HG02981 (cell line): ENCODE results near the gene UQCC5.

Experiments used
- ATAC-seq: cut with Tn5 transposase; IDR thresholded peaks from one replicate; pipeline ENCODE4 v1.9.1; 2021; ENCODE audit warnings: mild to moderate bottlenecking, moderate library complexity; ENCODE audit not compliant: unreplicated experiment

The UQCC5 gene

DNA sequence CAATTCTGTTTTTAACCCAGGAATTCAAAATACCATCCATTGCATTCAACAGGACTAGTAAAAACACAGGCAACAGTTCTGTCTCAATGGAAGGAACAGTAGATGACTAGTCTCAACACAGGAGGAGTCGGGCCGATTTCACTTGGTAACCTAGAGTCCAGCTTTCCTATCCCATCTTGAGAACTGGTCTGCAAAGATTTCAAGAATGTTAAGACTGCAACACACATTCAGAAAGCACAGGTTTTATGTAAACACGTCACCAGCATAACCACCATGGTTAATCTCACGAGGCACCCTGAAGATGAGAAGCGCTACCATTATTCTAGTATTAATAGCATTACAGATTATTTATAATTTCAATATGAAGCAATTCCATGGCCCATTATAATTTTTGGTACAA, 22.0 kb downstream of the UQCC5 start:
- no peak for ATAC-seq

DNA sequence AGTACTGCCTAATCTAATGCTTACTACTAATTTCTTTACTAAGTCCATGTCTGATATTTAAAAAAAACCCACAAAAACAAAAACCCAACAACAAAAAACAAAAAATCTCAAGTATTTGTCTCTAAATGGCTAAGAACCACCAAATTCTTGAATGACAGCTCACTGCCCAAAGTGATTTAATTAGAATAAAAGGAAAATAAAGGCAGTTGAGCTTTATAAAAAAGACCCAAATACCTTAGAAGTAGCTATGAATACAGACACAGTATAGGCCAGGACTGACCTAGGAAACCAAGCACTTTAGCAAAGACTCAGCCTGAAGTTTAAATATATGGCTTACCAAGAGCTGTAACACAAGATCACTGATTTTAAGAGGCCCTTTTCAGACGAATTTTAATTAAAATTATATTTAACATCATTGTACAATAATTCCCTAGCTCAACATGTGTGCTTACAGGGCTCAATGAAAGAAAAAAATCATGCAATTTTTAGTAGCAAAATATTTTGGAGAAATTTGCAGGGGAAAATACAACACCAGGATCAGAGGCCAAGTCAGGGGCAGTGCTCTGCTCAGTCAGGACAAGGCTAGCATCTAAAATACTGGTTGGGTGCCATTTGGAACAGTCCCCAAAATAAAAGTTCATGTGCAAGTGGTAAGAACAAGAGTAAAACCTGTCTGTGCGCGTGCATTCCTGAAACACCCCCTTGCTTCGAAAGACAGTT, 24.8 kb downstream of the UQCC5 start:
- no peak for ATAC-seq

DNA sequence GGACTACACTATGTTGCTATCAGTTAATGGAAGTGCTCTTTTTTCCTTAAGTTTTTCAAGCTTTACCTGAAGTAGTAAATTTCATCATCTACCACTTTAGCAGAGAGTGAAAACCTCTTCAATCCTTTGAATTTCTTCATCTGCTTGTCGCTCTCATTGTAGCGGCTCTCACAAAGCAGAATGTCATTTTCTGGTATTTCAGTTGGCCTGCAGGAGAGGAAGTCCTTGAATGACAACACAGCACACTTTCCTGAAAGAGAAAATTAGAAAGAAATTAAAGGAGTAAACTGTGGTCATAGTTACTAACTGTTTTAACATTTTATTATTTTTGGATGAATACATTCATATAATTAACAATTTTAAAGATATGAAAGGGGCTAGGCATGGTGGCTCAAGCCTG, 27.6 kb downstream of the UQCC5 start:
- ATAC-seq = no peak

DNA sequence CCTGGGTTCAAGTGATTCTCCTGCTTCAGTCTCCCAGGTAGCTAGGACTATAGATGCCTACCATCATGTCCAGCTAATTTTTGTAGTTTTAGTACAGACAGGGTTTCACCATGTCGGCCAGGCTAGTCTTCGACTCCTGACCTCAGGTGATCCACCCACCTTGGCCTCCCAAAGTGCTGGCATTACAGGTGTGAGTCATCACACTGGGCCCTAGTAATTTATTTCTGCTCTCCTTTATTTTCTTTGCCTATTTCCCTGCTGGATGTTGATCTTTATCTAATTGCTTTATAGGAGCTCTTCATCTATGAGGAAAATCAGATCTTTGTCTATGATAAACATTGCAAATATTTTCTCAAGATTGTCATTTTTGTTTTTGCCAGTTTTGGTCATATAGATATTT, 31.7 kb downstream of the UQCC5 start:
- no peak for ATAC-seq

DNA sequence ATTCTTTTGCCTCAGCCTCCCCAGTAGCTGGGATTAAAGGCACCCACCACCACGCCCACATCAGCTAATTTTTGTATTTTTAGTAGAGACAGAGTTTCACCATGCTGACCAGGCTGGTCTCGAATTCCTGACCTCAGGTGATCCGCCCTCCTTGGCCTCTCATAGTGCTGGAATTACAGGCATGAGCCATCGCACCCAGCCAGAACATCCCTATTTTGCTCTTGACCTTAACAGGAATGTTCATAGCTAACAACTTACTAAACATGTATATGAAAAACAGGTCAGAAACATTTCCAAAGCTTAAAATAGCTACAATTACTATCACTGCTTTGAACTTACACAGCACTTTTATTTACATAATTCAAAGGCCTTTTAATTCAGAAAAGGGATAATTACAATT, 33.7 kb downstream of the UQCC5 start:
- ATAC-seq = no peak

DNA sequence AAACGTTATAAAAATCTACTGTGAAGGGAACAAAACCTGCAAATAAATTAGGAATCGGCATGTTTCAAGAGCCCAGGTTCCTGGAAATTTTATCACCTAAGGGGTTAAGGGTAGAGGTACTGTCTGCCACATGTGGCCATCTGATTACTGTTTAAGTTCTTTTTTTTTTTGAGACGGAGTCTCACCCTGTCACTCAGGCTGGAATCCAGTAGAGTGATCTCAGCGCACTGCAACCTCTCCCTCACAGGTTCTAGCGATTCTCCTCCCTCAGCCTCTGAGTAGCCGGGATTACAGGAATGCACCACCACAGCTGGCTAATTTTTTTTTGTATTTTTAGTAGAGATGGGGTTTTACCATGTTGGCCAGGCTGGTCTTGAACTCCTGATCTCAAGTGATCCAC, 35.8 kb downstream of the UQCC5 start:
- ATAC-seq = no peak

DNA sequence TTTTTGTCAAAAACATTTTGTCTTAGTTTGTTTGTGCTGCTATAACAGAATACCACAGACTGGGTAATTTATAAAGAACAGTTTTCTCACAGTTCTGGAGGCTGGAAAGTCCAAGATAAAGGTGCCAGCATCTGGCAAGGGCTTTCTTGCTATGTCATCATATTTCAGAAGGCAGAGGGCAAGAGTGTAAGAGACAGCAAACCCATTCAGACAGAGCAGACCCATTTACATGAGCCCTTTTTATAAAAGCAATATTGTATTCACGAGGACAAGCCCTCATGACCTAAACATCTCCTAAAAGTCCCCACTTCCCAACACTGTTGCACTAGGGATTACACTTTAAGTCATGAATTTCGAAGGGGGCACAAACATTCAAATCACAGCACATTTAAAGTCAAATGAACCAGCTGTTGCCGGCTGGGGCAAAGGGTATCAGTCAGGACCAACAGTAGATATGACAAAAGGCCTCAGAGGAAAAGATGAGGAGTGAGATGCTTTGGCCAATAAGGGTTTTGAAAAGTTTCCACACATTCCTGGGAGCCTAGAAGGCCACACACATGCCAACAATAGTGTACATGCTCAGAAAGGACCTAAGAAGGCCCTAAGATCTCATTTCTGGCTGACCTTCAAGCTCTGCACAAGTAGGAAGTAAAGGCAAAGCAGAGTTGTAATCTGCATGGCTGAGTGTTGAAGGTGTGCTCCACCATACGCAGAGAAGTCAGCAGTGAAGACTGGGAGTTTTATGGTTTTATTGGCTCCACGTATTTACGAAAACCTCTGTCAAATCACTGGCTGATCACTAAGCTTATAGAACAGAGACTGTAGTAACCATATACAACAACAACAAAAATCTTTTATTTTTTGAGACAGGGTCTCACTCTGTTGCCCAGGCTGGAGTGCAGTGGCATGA, 37.9 kb downstream of the UQCC5 start:
- no peak for ATAC-seq
